SKM-1 (cell line): Measurements from ENCODE around the gene SPTA1.

Source experiments
- DNase-seq: peaks from one replicate; lab custom pipeline; 2025; ENCODE audit not compliant: unreplicated experiment; lab: John Stamatoyannopoulos, UW

The SPTA1 gene

GRCh38 chr1:158687037-158687436 is 522 bp upstream of the SPTA1 start:
- DNase-seq, result no peak

GRCh38 chr1:158685085-158685484 is 1.4 kb downstream of the SPTA1 start:
- no peak for DNase-seq

GRCh38 chr1:158681606-158682005 is 4.9 kb downstream of the SPTA1 start:
- DNase-seq, result no peak

- DNase-seq, result no peak
Measured at GRCh38 chr1:158679289-158679688, 7.2 kb downstream of the SPTA1 start.

GRCh38 chr1:158675563-158676323 is 10.8 kb downstream of the SPTA1 start:
- DNase-seq, result no peak

GRCh38 chr1:158674302-158674701 is 12.2 kb downstream of the SPTA1 start:
- no peak for DNase-seq

GRCh38 chr1:158666037-158666436 is 20.5 kb downstream of the SPTA1 start:
- DNase-seq, result no peak

- DNase-seq, result no peak
Measured at GRCh38 chr1:158654571-158654970, 31.9 kb downstream of the SPTA1 start.

GRCh38 chr1:158654086-158654485 is 32.4 kb downstream of the SPTA1 start:
- no peak for DNase-seq

GRCh38 chr1:158652721-158653334 is 33.7 kb downstream of the SPTA1 start:
- no peak for DNase-seq

GRCh38 chr1:158649052-158649451 is 37.5 kb downstream of the SPTA1 start:
- DNase-seq, result no peak

GRCh38 chr1:158646465-158646864 is 40.0 kb downstream of the SPTA1 start:
- DNase-seq, result no peak

- DNase-seq, result peak; percentile 36
Measured at GRCh38 chr1:158644449-158644848, 42.1 kb downstream of the SPTA1 start.

- DNase-seq, result no peak
Measured at GRCh38 chr1:158638904-158639303, 47.6 kb downstream of the SPTA1 start.

- DNase-seq, result no peak
Measured at GRCh38 chr1:158638146-158638545, 48.4 kb downstream of the SPTA1 start.

GRCh38 chr1:158613764-158614163 is 72.8 kb downstream of the SPTA1 start:
- no peak for DNase-seq

GRCh38 chr1:158611916-158612315 is 74.6 kb downstream of the SPTA1 start:
- no peak for DNase-seq

GRCh38 chr1:158607296-158607695 is 79.2 kb downstream of the SPTA1 start:
- DNase-seq, result no peak

GRCh38 chr1:158604968-158605367 is 81.5 kb downstream of the SPTA1 start, which contains the start of gene OR10Z1:
TSS of gene OR10Z1 (plus strand) at chr1:158605268. CDS start at chr1:158606439, 1,171 bp downstream.
- DNase-seq, result no peak

GRCh38 chr1:158600735-158601134 is 85.8 kb downstream of the SPTA1 start:
- no peak for DNase-seq

GRCh38 chr1:158586942-158587341 is 99.6 kb downstream of the SPTA1 start:
- no peak for DNase-seq

GRCh38 chr1:158583962-158584361 is 102.6 kb downstream of the SPTA1 start:
- no peak for DNase-seq

GRCh38 chr1:158579733-158580132 is 106.8 kb downstream of the SPTA1 start, which contains the start of gene OR10X1:
TSS of gene OR10X1 (minus strand) at chr1:158579899. CDS start at chr1:158579899, 0 bp downstream.
- DNase-seq, result no peak
